ENCODE measurements around the gene SYT7.

SYT7 gene

GRCh38 chr11:61581030-61581928 is at the start of gene SYT7:
Gene SYT7 (minus strand): TSS chr11:61581076. CDS start chr11:61580820, 256 bp downstream.
- DNase-seq = peak; percentile 85
- H3K4me2 ChIP-seq (ENCODE audit: insufficient read depth, low read length) = peak within 1 kb of the TSS; percentile 56
- H3K4me1 ChIP-seq (ENCODE audit: insufficient read depth, low read length) = peaks cover 2% of the 10 kb centered on the region; the same call in 1 of the 2 replicates
- no peaks in the 10 kb centered on the region for H3K36me3 ChIP-seq (ENCODE audit: insufficient read depth, low read length)
- H2AFZ ChIP-seq (ENCODE audit: low read depth, low read length) = no peak within 1 kb of the TSS
- H3K27me3 ChIP-seq (ENCODE audit: insufficient read depth, low read length, poor library complexity) = peaks cover 22% of the 10 kb centered on the region
- H4K20me1 ChIP-seq (ENCODE audit: insufficient read depth, low read length) = peaks cover 27% of the 10 kb centered on the region
- peak within 1 kb of the TSS in 1 of 2 experiments; percentile 51; a peak in 2 of 4 replicates for H3K4me3 ChIP-seq (ENCODE audit: low read depth in 1 of 2, low read length in 2 of 2)
- peak; percentile 89 for ATAC-seq (ENCODE audit: insufficient read depth, low read depth)
- TF ChIP-seq EZH2 (IDR thresholded peaks at IDR 0.05; ENCODE audit: borderline replicate concordance, low read depth, low read length, severe bottlenecking) (no peak), CTCF (IDR thresholded peaks at IDR 0.05; ENCODE audit: borderline replicate concordance, extremely low read depth, low read length, poor library complexity, severe bottlenecking) (no peak)
- no peak within 1 kb of the TSS for H3K9ac ChIP-seq (ENCODE audit: low read depth, low read length)
- no peaks in the 10 kb centered on the region for H3K9me3 ChIP-seq (ENCODE audit: insufficient read depth, low read length, severe bottlenecking)
- H3K27ac ChIP-seq (ENCODE audit: low read length) = no peak within 1 kb of the TSS
- no peaks in the 10 kb centered on the region for H3K79me2 ChIP-seq (ENCODE audit: insufficient read depth, low read length)

GRCh38 chr11:61630089-61630488 is 49.2 kb upstream of the SYT7 start:
- ATAC-seq (ENCODE audit: insufficient read depth, low read depth) (no peak), DNase-seq (no peak)
- no peak overlapping the region for H3K9ac ChIP-seq (ENCODE audit: low read depth, low read length)
- no peak overlapping the region for H3K4me3 ChIP-seq (ENCODE audit: low read depth in 1 of 2, low read length in 2 of 2)
- no peaks in the 10 kb centered on the region for H3K27me3 ChIP-seq (ENCODE audit: insufficient read depth, low read length, poor library complexity)
- no peak for TF ChIP-seq CTCF (IDR thresholded peaks at IDR 0.05; ENCODE audit: borderline replicate concordance, extremely low read depth, low read length, poor library complexity, severe bottlenecking)
- no peak for TF ChIP-seq EZH2 (IDR thresholded peaks at IDR 0.05; ENCODE audit: borderline replicate concordance, low read depth, low read length, severe bottlenecking)
- no peaks in the 10 kb centered on the region for H3K36me3 ChIP-seq (ENCODE audit: insufficient read depth, low read length)
- peaks cover 5% of the 10 kb centered on the region for H3K4me1 ChIP-seq (ENCODE audit: insufficient read depth, low read length)
- no peak overlapping the region for H2AFZ ChIP-seq (ENCODE audit: low read depth, low read length)
- no peak overlapping the region for H3K27ac ChIP-seq (ENCODE audit: low read length)
- no peaks in the 10 kb centered on the region for H3K9me3 ChIP-seq (ENCODE audit: insufficient read depth, low read length, severe bottlenecking)
- H4K20me1 ChIP-seq (ENCODE audit: insufficient read depth, low read length) = peaks cover 6% of the 10 kb centered on the region; the same call in 1 of the 2 replicates
- no peaks in the 10 kb centered on the region for H3K79me2 ChIP-seq (ENCODE audit: insufficient read depth, low read length)
- H3K4me2 ChIP-seq (ENCODE audit: insufficient read depth, low read length) = no peak overlapping the region

GRCh38 chr11:61629082-61629833 is 48.4 kb upstream of the SYT7 start:
- no peak for ATAC-seq (ENCODE audit: insufficient read depth, low read depth)

More at GRCh38 chr11:61629082-61629833, 48.4 kb upstream of the SYT7 start:
- Histone ChIP-seq H3K4me3 (ENCODE audit: low read depth in 1 of 2, low read length in 2 of 2) (no peak overlapping the region), H3K27me3 (ENCODE audit: insufficient read depth, low read length, poor library complexity) (no peaks in the 10 kb centered on the region), H3K9ac (ENCODE audit: low read depth, low read length) (no peak overlapping the region), H3K79me2 (ENCODE audit: insufficient read depth, low read length) (no peaks in the 10 kb centered on the region), H3K27ac (ENCODE audit: low read length) (no peak overlapping the region), H3K36me3 (ENCODE audit: insufficient read depth, low read length) (no peaks in the 10 kb centered on the region), H3K4me2 (ENCODE audit: insufficient read depth, low read length) (no peak overlapping the region), H3K9me3 (ENCODE audit: insufficient read depth, low read length, severe bottlenecking) (no peaks in the 10 kb centered on the region), H4K20me1 (ENCODE audit: insufficient read depth, low read length) (peaks cover 6% of the 10 kb centered on the region; the same call in 1 of the 2 replicates), H3K4me1 (ENCODE audit: insufficient read depth, low read length) (peaks cover 1% of the 10 kb centered on the region; the same call in 1 of the 2 replicates), H2AFZ (ENCODE audit: low read depth, low read length) (no peak overlapping the region)
- TF ChIP-seq CTCF (IDR thresholded peaks at IDR 0.05; ENCODE audit: borderline replicate concordance, extremely low read depth, low read length, poor library complexity, severe bottlenecking) = no peak
- no peak for TF ChIP-seq EZH2 (IDR thresholded peaks at IDR 0.05; ENCODE audit: borderline replicate concordance, low read depth, low read length, severe bottlenecking)
- DNase-seq = no peak

Measured in DND-41 (cell line).